Measurements from ENCODE around the gene CFD. TPM values are rescaled to one million over a fixed set of nuclear protein-coding genes. Genes with fewer than 3 reads are reported as not detected.
A peak's percentile ranks its signal among the peaks of the same experiment; 100 is the strongest.

The CFD gene
- total RNA-seq, 1 donor from 2014 or later, result not detected

GRCh38 chr19:811506-812048 is 47.9 kb upstream of the CFD start:
- Histone ChIP-seq H3K4me1 (no peaks in the 10 kb centered on the region), H3K4me3 (no peak overlapping the region), H2AFZ (replicated peaks) (no peak overlapping the region), H3K9ac (no peak overlapping the region), H3K79me2 (ENCODE audit: low read depth) (peaks cover 36% of the 10 kb centered on the region), H4K20me1 (ENCODE audit: low read depth) (peaks cover 66% of the 10 kb centered on the region), H3K4me2 (no peak overlapping the region), H3K27me3 (no peaks in the 10 kb centered on the region), H3K36me3 (peaks cover 3% of the 10 kb centered on the region), H3F3A (ENCODE audit: low read depth) (peaks cover 57% of the 10 kb centered on the region), H3K27ac (peak overlapping the region; percentile 74), H3K9me3 (ENCODE audit: low read depth) (no peaks in the 10 kb centered on the region)
- peaks cover 37% of the 10 kb centered on the region for H3K36me3 Mint-ChIP-seq
- H3K9me3 Mint-ChIP-seq, result peaks cover 2% of the 10 kb centered on the region
- TF ChIP-seq EZH2phosphoT487 (IDR thresholded peaks at IDR 0.05) (no peak), CTCF (IDR thresholded peaks at IDR 0.05) (no peak)
- peaks cover 14% of the 10 kb centered on the region for H3K27me3 Mint-ChIP-seq (ENCODE audit: insufficient read depth, low read depth)
- peaks cover 4% of the 10 kb centered on the region for H3K4me1 Mint-ChIP-seq
- no peak overlapping the region for H3K4me3 Mint-ChIP-seq
- DNase-seq (ENCODE audit: low spot score), result no peak
- no peak overlapping the region for H3K27ac Mint-ChIP-seq

- Mint-ChIP-seq H3K9me3 (peaks cover 2% of the 10 kb centered on the region), H3K27me3 (ENCODE audit: insufficient read depth, low read depth) (peaks cover 16% of the 10 kb centered on the region), H3K4me1 (peaks cover 4% of the 10 kb centered on the region), H3K36me3 (peaks cover 36% of the 10 kb centered on the region), H3K27ac (no peak overlapping the region), H3K4me3 (no peak overlapping the region)
- Histone ChIP-seq H3K79me2 (ENCODE audit: low read depth) (peaks cover 36% of the 10 kb centered on the region), H3F3A (ENCODE audit: low read depth) (peaks cover 51% of the 10 kb centered on the region), H3K4me1 (no peaks in the 10 kb centered on the region), H4K20me1 (ENCODE audit: low read depth) (peaks cover 62% of the 10 kb centered on the region), H3K9me3 (ENCODE audit: low read depth) (no peaks in the 10 kb centered on the region), H3K9ac (no peak overlapping the region), H3K4me3 (no peak overlapping the region), H2AFZ (replicated peaks) (no peak overlapping the region), H3K27ac (no peak overlapping the region), H3K27me3 (no peaks in the 10 kb centered on the region), H3K36me3 (peaks cover 3% of the 10 kb centered on the region), H3K4me2 (no peak overlapping the region)
- DNase-seq (ENCODE audit: low spot score), result no peak
- TF ChIP-seq EZH2phosphoT487 (IDR thresholded peaks at IDR 0.05), result no peak
- TF ChIP-seq CTCF (IDR thresholded peaks at IDR 0.05), result no peak
- no peak for TF ChIP-seq EZH2 (IDR thresholded peaks at IDR 0.05)
These were observed 47.3 kb upstream of the CFD start for GRCh38 chr19:812049-812746.

- no peak overlapping the region for H3K4me2 ChIP-seq
- no peak overlapping the region for H2AFZ ChIP-seq (replicated peaks)
- peaks cover 62% of the 10 kb centered on the region for H4K20me1 ChIP-seq (ENCODE audit: low read depth)
- peaks cover 32% of the 10 kb centered on the region for H3K36me3 Mint-ChIP-seq
- no peak overlapping the region for H3K27ac ChIP-seq
- H3K9me3 ChIP-seq (ENCODE audit: low read depth), result no peaks in the 10 kb centered on the region
- H3K79me2 ChIP-seq (ENCODE audit: low read depth), result peaks cover 36% of the 10 kb centered on the region
- peaks cover 2% of the 10 kb centered on the region for H3K9me3 Mint-ChIP-seq
- no peak for TF ChIP-seq CTCF (IDR thresholded peaks at IDR 0.05)
- TF ChIP-seq EZH2 (IDR thresholded peaks at IDR 0.05), result no peak
- TF ChIP-seq EZH2phosphoT487 (IDR thresholded peaks at IDR 0.05), result no peak
- no peak overlapping the region for H3K27ac Mint-ChIP-seq
- H3K27me3 Mint-ChIP-seq (ENCODE audit: insufficient read depth, low read depth), result peaks cover 17% of the 10 kb centered on the region
- H3K4me1 ChIP-seq, result no peaks in the 10 kb centered on the region
- H3K27me3 ChIP-seq, result no peaks in the 10 kb centered on the region
- peaks cover 3% of the 10 kb centered on the region for H3K36me3 ChIP-seq
- peaks cover 4% of the 10 kb centered on the region for H3K4me1 Mint-ChIP-seq
- DNase-seq (ENCODE audit: low spot score), result no peak
- no peak overlapping the region for H3K4me3 Mint-ChIP-seq
- H3K9ac ChIP-seq, result no peak overlapping the region
- H3F3A ChIP-seq (ENCODE audit: low read depth), result peaks cover 45% of the 10 kb centered on the region
- H3K4me3 ChIP-seq, result no peak overlapping the region
These were observed 46.7 kb upstream of the CFD start for GRCh38 chr19:812747-813218.
